GM04504 (cell line): Measurements from ENCODE around the gene LRIF1.
"Not testable (repeated sequence)": the region's sequence is repeated elsewhere in the genome, so short reads cannot be mapped to it uniquely, and the experiment has no call there.

Source experiments
- DNase-seq: peaks from one replicate; pipeline ENCODE4 v3.0.0-alpha.2; 2012; ENCODE audit warnings: low read depth

Gene LRIF1

GRCh38 chr1:110951161-110951560, 12.6 kb downstream of the LRIF1 start:
- DNase-seq: no peak

- no peak for DNase-seq
Measured at GRCh38 chr1:110948038-110948810, 15.5 kb downstream of the LRIF1 start.

GRCh38 chr1:110945626-110946025, 18.1 kb downstream of the LRIF1 start:
- DNase-seq: no peak

GRCh38 chr1:110944806-110945205, 18.9 kb downstream of the LRIF1 start:
- no peak for DNase-seq

GRCh38 chr1:110936567-110936966, 27.2 kb downstream of the LRIF1 start:
- DNase-seq: no peak

- not testable (repeated sequence) for DNase-seq
Measured at GRCh38 chr1:110931097-110931496, 32.6 kb downstream of the LRIF1 start.

- no peak for DNase-seq
Measured at GRCh38 chr1:110928904-110929303, 34.8 kb downstream of the LRIF1 start.

- DNase-seq: no peak
Measured at GRCh38 chr1:110928191-110928590, 35.5 kb downstream of the LRIF1 start.

GRCh38 chr1:110927484-110928075, 36.1 kb downstream of the LRIF1 start:
- no peak for DNase-seq

GRCh38 chr1:110921953-110922352, 41.8 kb downstream of the LRIF1 start:
- no peak for DNase-seq

GRCh38 chr1:110918016-110918415, 45.7 kb downstream of the LRIF1 start:
- DNase-seq: no peak

GRCh38 chr1:110916669-110917306, 46.9 kb downstream of the LRIF1 start:
- peak; percentile 8 for DNase-seq

GRCh38 chr1:110916274-110916668, 47.5 kb downstream of the LRIF1 start:
- no peak for DNase-seq

- DNase-seq: no peak
Measured at GRCh38 chr1:110915804-110916203, 47.9 kb downstream of the LRIF1 start.

- no peak for DNase-seq
Measured at GRCh38 chr1:110914676-110915075, 49.0 kb downstream of the LRIF1 start.

GRCh38 chr1:110912784-110913183, 50.9 kb downstream of the LRIF1 start:
- DNase-seq: no peak

GRCh38 chr1:110903853-110904500, 59.7 kb downstream of the LRIF1 start:
- DNase-seq: no peak

GRCh38 chr1:110902820-110903463, 60.8 kb downstream of the LRIF1 start:
- DNase-seq: no peak

- DNase-seq: no peak
Measured at GRCh38 chr1:110899458-110899843, 64.3 kb downstream of the LRIF1 start.

- DNase-seq: no peak
Measured at GRCh38 chr1:110898734-110899457, 64.8 kb downstream of the LRIF1 start.

GRCh38 chr1:110897681-110898080, 66.0 kb downstream of the LRIF1 start:
- no peak for DNase-seq
